NCI-H1105 (cell line): ENCODE data around the gene ESR2.
"Not testable (repeated sequence)": the region's sequence is repeated elsewhere in the genome, so short reads cannot be mapped to it uniquely, and the experiment has no call there.

Experiments
- DNase-seq: peaks from one replicate; lab custom pipeline; 2025; lab: John Stamatoyannopoulos, UW

ESR2 gene

GRCh38 chr14:64293976-64294671 is at the start of gene ESR2:
TSS of gene ESR2 (minus strand) at chr14:64294371. CDS start at chr14:64282985, 11,386 bp downstream.
- peak; percentile 48 for DNase-seq

- DNase-seq, result no peak
Observed at GRCh38 chr14:64340560-64341196, 46.5 kb upstream of the ESR2 start.

GRCh38 chr14:64338616-64339316 is 44.6 kb upstream of the ESR2 start:
- DNase-seq, result peak; percentile 99

- DNase-seq, result peak; percentile 61
Observed at GRCh38 chr14:64337888-64338615, 43.9 kb upstream of the ESR2 start.

- no peak for DNase-seq
Observed at GRCh38 chr14:64329149-64329548, 35.0 kb upstream of the ESR2 start.

GRCh38 chr14:64326502-64326901 is 32.3 kb upstream of the ESR2 start:
- DNase-seq, result no peak

- DNase-seq, result no peak
Observed at GRCh38 chr14:64324895-64325294, 30.7 kb upstream of the ESR2 start.

- DNase-seq, result no peak
Observed at GRCh38 chr14:64324461-64324860, 30.3 kb upstream of the ESR2 start.

- not testable (repeated sequence) for DNase-seq
Observed at GRCh38 chr14:64320362-64320761, 26.2 kb upstream of the ESR2 start.

- DNase-seq, result not testable (repeated sequence)
Observed at GRCh38 chr14:64318695-64319094, 24.5 kb upstream of the ESR2 start.

GRCh38 chr14:64303471-64303917 is 9.3 kb upstream of the ESR2 start:
- peak; percentile 72 for DNase-seq

- no peak for DNase-seq
Observed at GRCh38 chr14:64298773-64299172, 4.6 kb upstream of the ESR2 start.

- DNase-seq, result no peak
Observed at GRCh38 chr14:64296561-64296960, 2.4 kb upstream of the ESR2 start.

GRCh38 chr14:64294672-64295413 is 672 bp upstream of the ESR2 start:
- peak; percentile 85 for DNase-seq

- DNase-seq, result no peak
Observed at GRCh38 chr14:64292197-64292596, 2.0 kb downstream of the ESR2 start.

- no peak for DNase-seq
Observed at GRCh38 chr14:64289571-64289970, 4.6 kb downstream of the ESR2 start.

- no peak for DNase-seq
Observed at GRCh38 chr14:64281805-64282204, 12.4 kb downstream of the ESR2 start.

GRCh38 chr14:64279704-64280668 is 14.2 kb downstream of the ESR2 start:
- DNase-seq, result no peak

- no peak for DNase-seq
Observed at GRCh38 chr14:64278458-64278857, 15.7 kb downstream of the ESR2 start.

- DNase-seq, result no peak
Observed at GRCh38 chr14:64272019-64272418, 22.2 kb downstream of the ESR2 start.
